Neural crest cell (in vitro differentiated cells): ENCODE results near the gene SCMH1. TPM values are rescaled to one million over a fixed set of nuclear protein-coding genes. Genes with fewer than 3 reads are reported as not detected.
A peak's percentile ranks its signal among the peaks of the same experiment; 100 is the strongest.

Source experiments
- DNase-seq: peaks from one replicate; pipeline ENCODE4 v3.0.0; 2021; ENCODE audit warnings: low read depth, mixed read lengths, low spot score
- H3K27ac Mint-ChIP-seq: one replicate; pipeline ENCODE4 v1.8.0; 2021; ENCODE audit warnings: mild to moderate bottlenecking, mixed read lengths; ENCODE audit not compliant: unreplicated experiment
- H3K27me3 Mint-ChIP-seq: 2 replicates; pipeline ENCODE4 v1.8.0; 2021; ENCODE audit warnings: low read depth, mild to moderate bottlenecking, mixed read lengths
- H3K36me3 Mint-ChIP-seq: 2 replicates; pipeline ENCODE4 v1.8.0; 2021; ENCODE audit warnings: low read depth, mild to moderate bottlenecking, mixed read lengths
- H3K4me1 Mint-ChIP-seq: 2 replicates; pipeline ENCODE4 v1.8.0; 2021; ENCODE audit warnings: mixed read lengths
- H3K4me3 Mint-ChIP-seq: one replicate; pipeline ENCODE4 v1.8.0; 2021; ENCODE audit warnings: mild to moderate bottlenecking, mixed read lengths
- H3K9me3 Mint-ChIP-seq: 2 replicates; pipeline ENCODE4 v1.8.0; 2021; ENCODE audit warnings: mixed read lengths
- total RNA-seq: library from RNA; stranded (reverse); gene quantifications from 2 replicates; pipeline ENCODE4 v1.2.1, GENCODE V29; 2021
- TF ChIP-seq, protein P1 (sequence below): fragments of 200-600 bp; sonication (generic); conservative IDR thresholded peaks from 2 replicates; pipeline ENCODE4 v1.5.0; 2021; ENCODE audit warnings: antibody characterized with exemption, mild to moderate bottlenecking

Gene SCMH1
- total RNA-seq, 1 donor from 2014 or later, result 50.6 TPM

DNA sequence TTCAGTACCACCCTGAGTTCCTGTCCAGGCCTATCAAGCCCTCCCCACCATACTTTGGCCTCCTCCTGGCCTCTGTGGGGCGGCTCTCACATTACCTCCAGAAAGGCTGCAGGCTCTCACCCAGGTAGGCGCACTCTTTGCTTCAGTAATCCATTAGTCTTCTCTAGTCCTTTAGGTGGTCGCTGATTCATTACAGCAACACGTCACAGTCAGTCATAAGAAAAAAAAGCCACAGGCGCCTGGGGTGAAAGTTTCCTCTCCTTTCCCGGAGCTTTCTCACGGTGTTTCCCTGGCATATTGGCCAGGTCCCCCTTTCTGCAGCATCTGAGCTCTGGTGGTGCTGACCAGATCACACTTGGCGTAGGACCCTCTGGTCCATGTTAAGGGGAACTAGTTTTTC is 232.6 kb downstream of the SCMH1 start:
- TF ChIP-seq, protein P1, sequence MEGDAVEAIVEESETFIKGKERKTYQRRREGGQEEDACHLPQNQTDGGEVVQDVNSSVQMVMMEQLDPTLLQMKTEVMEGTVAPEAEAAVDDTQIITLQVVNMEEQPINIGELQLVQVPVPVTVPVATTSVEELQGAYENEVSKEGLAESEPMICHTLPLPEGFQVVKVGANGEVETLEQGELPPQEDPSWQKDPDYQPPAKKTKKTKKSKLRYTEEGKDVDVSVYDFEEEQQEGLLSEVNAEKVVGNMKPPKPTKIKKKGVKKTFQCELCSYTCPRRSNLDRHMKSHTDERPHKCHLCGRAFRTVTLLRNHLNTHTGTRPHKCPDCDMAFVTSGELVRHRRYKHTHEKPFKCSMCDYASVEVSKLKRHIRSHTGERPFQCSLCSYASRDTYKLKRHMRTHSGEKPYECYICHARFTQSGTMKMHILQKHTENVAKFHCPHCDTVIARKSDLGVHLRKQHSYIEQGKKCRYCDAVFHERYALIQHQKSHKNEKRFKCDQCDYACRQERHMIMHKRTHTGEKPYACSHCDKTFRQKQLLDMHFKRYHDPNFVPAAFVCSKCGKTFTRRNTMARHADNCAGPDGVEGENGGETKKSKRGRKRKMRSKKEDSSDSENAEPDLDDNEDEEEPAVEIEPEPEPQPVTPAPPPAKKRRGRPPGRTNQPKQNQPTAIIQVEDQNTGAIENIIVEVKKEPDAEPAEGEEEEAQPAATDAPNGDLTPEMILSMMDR, result no peak
- Mint-ChIP-seq H3K9me3 (no peaks in the 10 kb centered on the region), H3K36me3 (peaks cover 29% of the 10 kb centered on the region), H3K4me1 (peaks cover 5% of the 10 kb centered on the region), H3K27me3 (no peaks in the 10 kb centered on the region), H3K4me3 (no peak overlapping the region), H3K27ac (no peak overlapping the region)
- no peak for DNase-seq

DNA sequence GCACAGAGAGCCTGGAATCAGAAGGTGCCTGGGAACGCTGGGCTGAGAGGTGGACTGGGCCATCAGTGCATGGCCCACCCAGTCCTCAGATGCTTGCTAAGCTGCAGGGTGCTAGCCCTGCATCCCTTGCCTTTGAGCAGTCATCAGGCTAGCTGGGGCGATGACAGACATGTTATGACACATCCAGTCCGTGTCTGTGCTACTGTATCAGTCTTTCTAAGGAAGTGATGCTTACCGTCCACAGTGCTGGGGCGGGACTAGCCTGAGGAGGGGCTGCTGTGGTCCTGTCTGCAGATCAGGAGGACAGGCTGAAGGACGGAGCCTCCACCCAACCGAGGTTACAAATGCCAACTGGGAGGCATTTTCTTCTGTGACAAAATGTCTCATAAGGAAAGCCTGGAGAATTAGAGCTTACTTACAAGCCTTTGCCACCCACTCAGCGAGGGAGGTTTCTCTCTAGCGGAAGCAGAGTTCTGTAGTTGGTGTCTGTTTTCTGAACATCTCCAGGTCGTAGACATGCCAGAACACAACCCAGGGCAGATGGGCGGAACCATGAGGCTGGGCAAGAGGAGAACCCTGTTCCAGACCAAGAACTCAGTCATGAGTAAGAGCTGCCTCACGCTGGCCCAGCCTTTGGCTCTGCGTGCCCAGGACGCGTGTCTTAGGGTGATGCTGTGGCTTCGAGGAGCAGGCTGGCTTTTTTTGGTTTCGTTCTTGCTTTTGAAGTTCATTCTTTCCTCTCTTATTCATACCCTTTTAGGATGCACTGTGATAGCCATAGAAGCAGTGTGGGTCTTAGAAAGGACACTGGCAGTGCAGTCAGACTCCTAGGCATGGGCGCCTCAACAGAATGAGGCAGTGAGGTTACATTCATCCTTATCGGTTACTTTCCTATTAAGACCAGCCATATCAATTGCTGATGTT is 234.9 kb downstream of the SCMH1 start:
- Mint-ChIP-seq H3K9me3 (no peaks in the 10 kb centered on the region), H3K27me3 (no peaks in the 10 kb centered on the region), H3K4me3 (no peak overlapping the region), H3K36me3 (peaks cover 34% of the 10 kb centered on the region), H3K27ac (peak overlapping the region; percentile 75), H3K4me1 (peaks cover 5% of the 10 kb centered on the region)
- no peak for DNase-seq
- TF ChIP-seq, protein P1, result no peak

DNA sequence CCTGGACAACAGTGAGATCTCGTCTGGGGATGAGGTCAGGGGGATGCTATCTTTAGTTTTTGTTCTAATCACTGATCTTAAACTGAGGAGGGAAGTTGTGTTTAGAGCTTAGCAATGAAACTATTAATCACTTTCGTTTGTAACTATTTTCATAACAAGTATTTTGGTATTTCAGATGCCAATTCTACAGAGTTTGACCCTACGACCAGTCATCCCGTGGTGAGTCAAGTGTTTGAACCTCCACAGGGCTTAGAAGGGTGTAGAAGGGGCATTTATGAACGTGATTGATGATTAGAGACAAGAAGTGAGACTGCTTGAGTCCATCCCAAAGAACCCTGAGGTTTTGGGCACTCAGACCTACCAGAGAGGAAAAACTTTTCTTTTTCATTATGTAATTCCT is 236.2 kb downstream of the SCMH1 start:
- no peak for DNase-seq
- Mint-ChIP-seq H3K4me1 (peaks cover 5% of the 10 kb centered on the region), H3K36me3 (peaks cover 33% of the 10 kb centered on the region), H3K4me3 (no peak overlapping the region), H3K27me3 (no peaks in the 10 kb centered on the region), H3K27ac (no peak overlapping the region), H3K9me3 (no peaks in the 10 kb centered on the region)
- TF ChIP-seq, protein P1, result no peak

DNA sequence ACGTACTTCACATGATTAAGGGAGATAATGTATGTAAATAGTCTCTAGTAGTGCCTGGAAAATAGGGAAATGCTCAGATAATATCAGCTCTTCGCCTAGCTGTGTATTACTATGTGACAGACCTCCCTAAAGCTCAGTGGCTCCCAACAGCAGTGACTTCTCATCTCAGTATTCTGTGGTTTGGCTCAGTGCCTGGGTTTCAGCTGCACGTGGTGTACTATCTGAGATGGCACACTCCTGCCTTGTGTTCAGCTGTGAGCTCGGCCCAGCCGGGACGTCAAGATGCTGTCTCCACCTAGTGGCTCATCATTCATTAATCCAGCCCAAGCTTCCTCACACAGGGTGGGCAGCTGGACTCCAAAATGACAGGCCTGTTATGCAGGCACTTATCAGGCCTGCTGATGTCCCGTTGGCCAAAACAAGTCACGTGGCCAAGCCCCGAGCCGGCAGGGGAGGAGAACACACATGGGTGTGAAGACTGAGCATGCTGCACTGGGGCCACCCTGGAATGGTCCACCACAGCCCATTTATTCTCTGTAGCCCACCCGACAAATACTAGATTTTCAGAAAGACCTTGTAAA is 238.4 kb downstream of the SCMH1 start:
- Mint-ChIP-seq H3K36me3 (peaks cover 26% of the 10 kb centered on the region), H3K4me3 (no peak overlapping the region), H3K27ac (no peak overlapping the region), H3K9me3 (no peaks in the 10 kb centered on the region), H3K4me1 (no peaks in the 10 kb centered on the region), H3K27me3 (no peaks in the 10 kb centered on the region)
- no peak for DNase-seq
- TF ChIP-seq, protein P1, result peak; percentile 37

DNA sequence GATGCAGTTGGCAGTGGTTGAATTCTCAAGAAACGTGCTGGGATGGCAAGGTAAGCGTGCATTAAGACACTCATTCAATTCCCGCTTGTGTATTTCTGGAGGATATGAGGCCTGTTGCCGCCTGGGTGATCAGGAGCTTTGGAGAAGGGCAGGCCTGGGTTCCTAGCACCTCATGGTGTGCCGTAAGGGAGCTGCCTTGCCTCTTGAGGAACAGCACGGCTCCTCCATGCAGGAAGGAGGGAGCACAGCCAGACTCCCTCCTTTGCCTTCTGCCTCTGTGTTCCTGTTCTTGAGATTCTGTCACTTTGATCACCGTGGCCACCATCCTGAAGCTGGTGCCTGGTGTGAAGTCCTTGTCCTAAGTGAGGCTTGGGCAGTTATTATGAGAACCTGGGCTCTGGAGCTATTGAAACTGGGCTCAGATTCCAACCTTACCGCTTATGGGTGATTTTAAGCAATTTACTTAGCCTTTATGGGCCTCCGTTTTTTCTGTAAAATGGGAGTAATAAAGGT is 238.9 kb downstream of the SCMH1 start:
- TF ChIP-seq, protein P1, result no peak
- H3K4me3 Mint-ChIP-seq, result no peak overlapping the region
- no peaks in the 10 kb centered on the region for H3K4me1 Mint-ChIP-seq
- H3K27ac Mint-ChIP-seq, result no peak overlapping the region
- no peak for DNase-seq
- no peaks in the 10 kb centered on the region for H3K9me3 Mint-ChIP-seq
- peaks cover 28% of the 10 kb centered on the region for H3K36me3 Mint-ChIP-seq
- no peaks in the 10 kb centered on the region for H3K27me3 Mint-ChIP-seq
